Measurements from ENCODE around the gene GDI2. TPM values are rescaled to one million over a fixed set of nuclear protein-coding genes. Genes with fewer than 3 reads are reported as not detected.

The GDI2 gene
- total RNA-seq, 1 experiment from 2014 or later: 321 TPM

DNA sequence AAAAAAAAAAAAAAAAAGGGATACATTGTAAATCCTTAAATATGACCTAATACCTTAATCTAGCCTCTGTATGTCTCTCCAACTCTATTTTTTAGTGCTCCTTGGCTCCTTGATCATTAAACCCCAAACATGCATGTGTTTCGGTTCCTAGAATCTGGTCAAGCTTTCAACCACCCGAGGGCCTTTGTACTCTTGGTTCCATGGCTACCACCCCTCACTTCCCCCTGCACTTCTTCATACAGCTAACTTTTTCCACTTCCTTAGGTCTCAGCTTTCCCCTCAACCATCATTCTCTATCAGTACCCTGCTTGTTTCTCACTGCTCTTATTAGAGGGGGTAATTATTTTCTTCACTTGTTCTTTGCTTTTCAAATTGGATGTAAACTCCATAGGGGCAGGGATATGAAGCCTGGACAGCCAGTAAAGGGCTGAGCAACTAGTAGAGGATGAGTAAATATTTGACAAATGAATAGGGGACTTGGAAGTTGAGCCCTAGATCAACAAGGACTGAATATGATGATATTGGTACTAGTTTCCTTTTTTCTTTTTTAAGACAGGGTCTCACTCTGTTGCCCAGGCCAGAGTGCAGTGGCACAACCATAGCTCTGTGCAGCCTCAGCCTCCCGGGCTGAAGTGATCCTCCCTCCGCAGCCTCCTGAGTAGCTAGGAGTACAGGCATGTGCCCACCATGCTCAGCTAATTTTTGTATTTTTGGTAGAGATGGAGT lies 4.3 kb upstream of the GDI2 start:
- Mint-ChIP-seq H3K27me3 (ENCODE audit: low read depth) (peaks cover 2% of the 10 kb centered on the region; the same call in 1 of the 2 replicates), H3K4me1 (peaks cover 12% of the 10 kb centered on the region), H3K4me3 (no peak overlapping the region), H3K27ac (no peak overlapping the region), H3K36me3 (no peaks in the 10 kb centered on the region), H3K9me3 (no peaks in the 10 kb centered on the region)
- ChIA-PET CTCF (interaction anchor here (0.6 to 0.7 kb wide), 3 partner anchors 51 to 286 kb away, joined by 3 to 5 read pairs (median 4); no protein-coding TSS in a partner anchor), POLR2A (interaction anchor here (0.6 to 0.7 kb wide), 2 partner anchors 289 to 487 kb away, joined by 5 to 9 read pairs; no protein-coding TSS in a partner anchor)
- DNase-seq (ENCODE audit: low spot score) (no peak), ATAC-seq (no peak)
- TF ChIP-seq FOXJ3 (CRISPR knock-in tag; IDR thresholded peaks at IDR 0.05; ENCODE audit: borderline replicate concordance) (no peak), ESRRA (CRISPR knock-in tag; IDR thresholded peaks at IDR 0.05; ENCODE audit: borderline replicate concordance) (no peak), HMGA2 (CRISPR knock-in tag; IDR thresholded peaks at IDR 0.05) (no peak)
- TF ChIP-seq, protein P1, sequence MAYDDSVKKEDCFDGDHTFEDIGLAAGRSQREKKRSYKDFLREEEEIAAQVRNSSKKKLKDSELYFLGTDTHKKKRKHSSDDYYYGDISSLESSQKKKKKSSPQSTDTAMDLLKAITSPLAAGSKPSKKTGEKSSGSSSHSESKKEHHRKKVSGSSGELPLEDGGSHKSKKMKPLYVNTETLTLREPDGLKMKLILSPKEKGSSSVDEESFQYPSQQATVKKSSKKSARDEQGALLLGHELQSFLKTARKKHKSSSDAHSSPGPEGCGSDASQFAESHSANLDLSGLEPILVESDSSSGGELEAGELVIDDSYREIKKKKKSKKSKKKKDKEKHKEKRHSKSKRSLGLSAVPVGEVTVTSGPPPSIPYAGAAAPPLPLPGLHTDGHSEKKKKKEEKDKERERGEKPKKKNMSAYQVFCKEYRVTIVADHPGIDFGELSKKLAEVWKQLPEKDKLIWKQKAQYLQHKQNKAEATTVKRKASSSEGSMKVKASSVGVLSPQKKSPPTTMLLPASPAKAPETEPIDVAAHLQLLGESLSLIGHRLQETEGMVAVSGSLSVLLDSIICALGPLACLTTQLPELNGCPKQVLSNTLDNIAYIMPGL (CRISPR knock-in tag; IDR thresholded peaks at IDR 0.05): no peak

DNA sequence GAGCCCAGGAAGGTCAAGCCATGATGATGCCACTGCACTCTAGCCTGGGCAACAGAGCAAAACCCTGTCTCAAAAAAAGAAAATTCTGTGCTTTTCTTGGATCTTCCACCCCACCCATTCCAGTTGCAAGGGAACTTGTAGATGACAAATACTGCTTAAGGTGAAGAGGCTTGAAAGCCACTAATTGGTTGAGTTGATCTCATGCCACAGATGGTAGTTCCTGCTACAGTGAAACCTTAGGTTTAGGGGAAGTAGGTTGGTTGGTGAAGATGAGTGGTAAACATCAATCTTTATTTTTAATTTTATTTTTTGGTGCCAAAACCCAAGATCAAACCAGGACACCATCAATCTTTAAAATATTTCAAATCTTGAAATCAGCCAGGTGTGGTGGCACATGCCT lies 2.9 kb upstream of the GDI2 start:
- H3K36me3 Mint-ChIP-seq: peaks cover 3% of the 10 kb centered on the region; the same call in 1 of the 2 replicates
- DNase-seq (ENCODE audit: low spot score) (no peak), ATAC-seq (no peak)
- TF ChIP-seq NFYB (CRISPR knock-in tag; conservative IDR thresholded peaks at IDR 0.05; ENCODE audit: low read depth) (no peak), ZBTB21 (CRISPR knock-in tag; IDR thresholded peaks at IDR 0.05; ENCODE audit: borderline replicate concordance) (no peak), NR1H2 (CRISPR knock-in tag; IDR thresholded peaks at IDR 0.05) (no peak), FOXJ3 (CRISPR knock-in tag; IDR thresholded peaks at IDR 0.05; ENCODE audit: borderline replicate concordance) (no peak)
- TF ChIP-seq, protein P2, sequence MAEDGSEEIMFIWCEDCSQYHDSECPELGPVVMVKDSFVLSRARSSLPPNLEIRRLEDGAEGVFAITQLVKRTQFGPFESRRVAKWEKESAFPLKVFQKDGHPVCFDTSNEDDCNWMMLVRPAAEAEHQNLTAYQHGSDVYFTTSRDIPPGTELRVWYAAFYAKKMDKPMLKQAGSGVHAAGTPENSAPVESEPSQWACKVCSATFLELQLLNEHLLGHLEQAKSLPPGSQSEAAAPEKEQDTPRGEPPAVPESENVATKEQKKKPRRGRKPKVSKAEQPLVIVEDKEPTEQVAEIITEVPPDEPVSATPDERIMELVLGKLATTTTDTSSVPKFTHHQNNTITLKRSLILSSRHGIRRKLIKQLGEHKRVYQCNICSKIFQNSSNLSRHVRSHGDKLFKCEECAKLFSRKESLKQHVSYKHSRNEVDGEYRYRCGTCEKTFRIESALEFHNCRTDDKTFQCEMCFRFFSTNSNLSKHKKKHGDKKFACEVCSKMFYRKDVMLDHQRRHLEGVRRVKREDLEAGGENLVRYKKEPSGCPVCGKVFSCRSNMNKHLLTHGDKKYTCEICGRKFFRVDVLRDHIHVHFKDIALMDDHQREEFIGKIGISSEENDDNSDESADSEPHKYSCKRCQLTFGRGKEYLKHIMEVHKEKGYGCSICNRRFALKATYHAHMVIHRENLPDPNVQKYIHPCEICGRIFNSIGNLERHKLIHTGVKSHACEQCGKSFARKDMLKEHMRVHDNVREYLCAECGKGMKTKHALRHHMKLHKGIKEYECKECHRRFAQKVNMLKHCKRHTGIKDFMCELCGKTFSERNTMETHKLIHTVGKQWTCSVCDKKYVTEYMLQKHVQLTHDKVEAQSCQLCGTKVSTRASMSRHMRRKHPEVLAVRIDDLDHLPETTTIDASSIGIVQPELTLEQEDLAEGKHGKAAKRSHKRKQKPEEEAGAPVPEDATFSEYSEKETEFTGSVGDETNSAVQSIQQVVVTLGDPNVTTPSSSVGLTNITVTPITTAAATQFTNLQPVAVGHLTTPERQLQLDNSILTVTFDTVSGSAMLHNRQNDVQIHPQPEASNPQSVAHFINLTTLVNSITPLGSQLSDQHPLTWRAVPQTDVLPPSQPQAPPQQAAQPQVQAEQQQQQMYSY (CRISPR knock-in tag; IDR thresholded peaks at IDR 0.05): no peak
- TF ChIP-seq, protein P3, sequence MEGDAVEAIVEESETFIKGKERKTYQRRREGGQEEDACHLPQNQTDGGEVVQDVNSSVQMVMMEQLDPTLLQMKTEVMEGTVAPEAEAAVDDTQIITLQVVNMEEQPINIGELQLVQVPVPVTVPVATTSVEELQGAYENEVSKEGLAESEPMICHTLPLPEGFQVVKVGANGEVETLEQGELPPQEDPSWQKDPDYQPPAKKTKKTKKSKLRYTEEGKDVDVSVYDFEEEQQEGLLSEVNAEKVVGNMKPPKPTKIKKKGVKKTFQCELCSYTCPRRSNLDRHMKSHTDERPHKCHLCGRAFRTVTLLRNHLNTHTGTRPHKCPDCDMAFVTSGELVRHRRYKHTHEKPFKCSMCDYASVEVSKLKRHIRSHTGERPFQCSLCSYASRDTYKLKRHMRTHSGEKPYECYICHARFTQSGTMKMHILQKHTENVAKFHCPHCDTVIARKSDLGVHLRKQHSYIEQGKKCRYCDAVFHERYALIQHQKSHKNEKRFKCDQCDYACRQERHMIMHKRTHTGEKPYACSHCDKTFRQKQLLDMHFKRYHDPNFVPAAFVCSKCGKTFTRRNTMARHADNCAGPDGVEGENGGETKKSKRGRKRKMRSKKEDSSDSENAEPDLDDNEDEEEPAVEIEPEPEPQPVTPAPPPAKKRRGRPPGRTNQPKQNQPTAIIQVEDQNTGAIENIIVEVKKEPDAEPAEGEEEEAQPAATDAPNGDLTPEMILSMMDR (IDR thresholded peaks at IDR 0.05): no peak
- TF ChIP-seq, protein P4, sequence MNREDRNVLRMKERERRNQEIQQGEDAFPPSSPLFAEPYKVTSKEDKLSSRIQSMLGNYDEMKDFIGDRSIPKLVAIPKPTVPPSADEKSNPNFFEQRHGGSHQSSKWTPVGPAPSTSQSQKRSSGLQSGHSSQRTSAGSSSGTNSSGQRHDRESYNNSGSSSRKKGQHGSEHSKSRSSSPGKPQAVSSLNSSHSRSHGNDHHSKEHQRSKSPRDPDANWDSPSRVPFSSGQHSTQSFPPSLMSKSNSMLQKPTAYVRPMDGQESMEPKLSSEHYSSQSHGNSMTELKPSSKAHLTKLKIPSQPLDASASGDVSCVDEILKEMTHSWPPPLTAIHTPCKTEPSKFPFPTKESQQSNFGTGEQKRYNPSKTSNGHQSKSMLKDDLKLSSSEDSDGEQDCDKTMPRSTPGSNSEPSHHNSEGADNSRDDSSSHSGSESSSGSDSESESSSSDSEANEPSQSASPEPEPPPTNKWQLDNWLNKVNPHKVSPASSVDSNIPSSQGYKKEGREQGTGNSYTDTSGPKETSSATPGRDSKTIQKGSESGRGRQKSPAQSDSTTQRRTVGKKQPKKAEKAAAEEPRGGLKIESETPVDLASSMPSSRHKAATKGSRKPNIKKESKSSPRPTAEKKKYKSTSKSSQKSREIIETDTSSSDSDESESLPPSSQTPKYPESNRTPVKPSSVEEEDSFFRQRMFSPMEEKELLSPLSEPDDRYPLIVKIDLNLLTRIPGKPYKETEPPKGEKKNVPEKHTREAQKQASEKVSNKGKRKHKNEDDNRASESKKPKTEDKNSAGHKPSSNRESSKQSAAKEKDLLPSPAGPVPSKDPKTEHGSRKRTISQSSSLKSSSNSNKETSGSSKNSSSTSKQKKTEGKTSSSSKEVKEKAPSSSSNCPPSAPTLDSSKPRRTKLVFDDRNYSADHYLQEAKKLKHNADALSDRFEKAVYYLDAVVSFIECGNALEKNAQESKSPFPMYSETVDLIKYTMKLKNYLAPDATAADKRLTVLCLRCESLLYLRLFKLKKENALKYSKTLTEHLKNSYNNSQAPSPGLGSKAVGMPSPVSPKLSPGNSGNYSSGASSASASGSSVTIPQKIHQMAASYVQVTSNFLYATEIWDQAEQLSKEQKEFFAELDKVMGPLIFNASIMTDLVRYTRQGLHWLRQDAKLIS (CRISPR knock-in tag; IDR thresholded peaks at IDR 0.05; ENCODE audit: borderline replicate concordance): no peak
- no peak overlapping the region for H3K27ac Mint-ChIP-seq
- H3K4me1 Mint-ChIP-seq: peaks cover 18% of the 10 kb centered on the region
- peaks cover 2% of the 10 kb centered on the region; the same call in 1 of the 2 replicates for H3K27me3 Mint-ChIP-seq (ENCODE audit: low read depth)
- no peak overlapping the region for H3K4me3 Mint-ChIP-seq
- H3K9me3 Mint-ChIP-seq: no peaks in the 10 kb centered on the region
- ChIA-PET POLR2A (no interaction called here), CTCF (no interaction called here)
